Fibroblast of the aortic adventitia (primary cell): Measurements from ENCODE around the gene ADAM23. TPM values are rescaled to one million over a fixed set of nuclear protein-coding genes. Genes with fewer than 3 reads are reported as not detected.

Source experiments
- DNase-seq: peaks from one replicate; pipeline ENCODE4 v3.0.0-alpha.2; 2010; ENCODE audit warnings: low read depth
- H3K4me3 ChIP-seq: 2 replicates; pipeline ENCODE4 v1.5.1; 2011; ENCODE audit warnings: low read depth, mild to moderate bottlenecking, control low read depth, low read length, moderate library complexity
- total RNA-seq: library from RNA; depleted of rRNA; stranded (reverse); fragments of >200 nt; gene quantifications from 2 replicates; pipeline ENCODE4 v1.2.3, GENCODE V29; 2012; ENCODE audit warnings: low replicate concordance
- TF ChIP-seq, protein P1 (sequence below): IDR thresholded peaks from 2 replicates; pipeline ENCODE4 v1.5.1; 2011; ENCODE audit warnings: mild to moderate bottlenecking, low read length, control low read depth, inconsistent platforms; ENCODE audit not compliant: insufficient read depth

ADAM23 gene
- total RNA-seq, 1 donor, result 7.8 TPM

DNA sequence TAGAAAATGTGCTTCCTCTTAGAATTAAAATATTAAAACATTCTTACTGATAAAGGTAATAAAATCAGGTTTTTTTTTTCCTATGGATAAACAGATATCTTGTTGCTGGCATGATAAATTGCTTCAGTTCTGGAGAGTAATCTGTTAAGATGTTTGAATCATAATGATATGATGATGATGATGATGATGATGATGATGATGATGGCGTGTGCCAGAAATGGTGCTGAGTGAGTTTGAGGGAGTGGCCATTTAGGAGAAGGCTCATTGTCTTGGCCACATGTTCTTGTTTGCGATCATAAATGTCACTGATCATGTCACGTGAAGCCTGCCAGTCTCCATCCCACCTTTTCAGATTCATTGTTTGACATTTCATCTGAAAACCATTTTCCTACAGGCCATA is 35.0 kb downstream of the ADAM23 start:
- no peak overlapping the region for H3K4me3 ChIP-seq
- no peak for DNase-seq
- TF ChIP-seq, protein P1, sequence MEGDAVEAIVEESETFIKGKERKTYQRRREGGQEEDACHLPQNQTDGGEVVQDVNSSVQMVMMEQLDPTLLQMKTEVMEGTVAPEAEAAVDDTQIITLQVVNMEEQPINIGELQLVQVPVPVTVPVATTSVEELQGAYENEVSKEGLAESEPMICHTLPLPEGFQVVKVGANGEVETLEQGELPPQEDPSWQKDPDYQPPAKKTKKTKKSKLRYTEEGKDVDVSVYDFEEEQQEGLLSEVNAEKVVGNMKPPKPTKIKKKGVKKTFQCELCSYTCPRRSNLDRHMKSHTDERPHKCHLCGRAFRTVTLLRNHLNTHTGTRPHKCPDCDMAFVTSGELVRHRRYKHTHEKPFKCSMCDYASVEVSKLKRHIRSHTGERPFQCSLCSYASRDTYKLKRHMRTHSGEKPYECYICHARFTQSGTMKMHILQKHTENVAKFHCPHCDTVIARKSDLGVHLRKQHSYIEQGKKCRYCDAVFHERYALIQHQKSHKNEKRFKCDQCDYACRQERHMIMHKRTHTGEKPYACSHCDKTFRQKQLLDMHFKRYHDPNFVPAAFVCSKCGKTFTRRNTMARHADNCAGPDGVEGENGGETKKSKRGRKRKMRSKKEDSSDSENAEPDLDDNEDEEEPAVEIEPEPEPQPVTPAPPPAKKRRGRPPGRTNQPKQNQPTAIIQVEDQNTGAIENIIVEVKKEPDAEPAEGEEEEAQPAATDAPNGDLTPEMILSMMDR, result no peak

DNA sequence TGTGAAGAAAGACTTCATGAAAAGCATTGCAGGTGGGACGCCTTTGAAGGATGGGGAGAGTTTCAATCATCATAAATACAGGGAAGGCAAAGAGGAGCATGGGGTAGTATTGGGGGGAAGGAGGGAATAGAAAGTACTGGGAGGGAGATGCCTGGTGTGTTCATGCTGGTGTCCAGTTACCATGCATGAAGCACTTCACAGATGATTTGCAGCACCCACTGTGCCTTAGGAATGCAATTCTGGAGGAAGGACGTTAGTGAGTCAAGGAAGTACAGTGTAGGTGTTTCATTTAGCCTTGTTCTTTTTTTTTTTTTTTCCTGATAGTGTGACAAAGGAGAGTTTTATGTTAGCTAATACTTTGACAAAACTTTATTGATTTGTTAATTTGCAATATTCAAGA is 36.8 kb downstream of the ADAM23 start:
- DNase-seq, result peak; percentile 12
- H3K4me3 ChIP-seq, result no peak overlapping the region
- TF ChIP-seq, protein P1, result no peak

DNA sequence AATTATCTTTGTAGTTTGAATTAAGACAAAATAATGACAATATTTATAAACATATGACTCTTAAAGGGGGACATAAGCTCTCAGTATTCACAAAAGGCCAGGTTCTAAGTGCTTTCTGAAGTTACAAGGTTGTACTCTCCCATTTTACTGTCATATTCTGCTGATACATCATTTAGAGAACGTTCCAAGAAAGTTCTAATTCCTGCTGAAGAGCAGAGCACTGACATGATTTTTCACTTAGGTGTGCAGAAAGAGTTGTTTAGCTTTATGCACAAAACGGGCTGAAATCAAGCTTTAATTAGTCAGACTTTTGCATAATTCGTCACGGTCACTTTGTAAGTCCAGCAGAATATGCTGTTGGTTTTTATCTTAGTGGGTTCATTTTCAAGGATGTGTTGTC is 37.3 kb downstream of the ADAM23 start:
- TF ChIP-seq, protein P1, result no peak
- no peak for DNase-seq
- H3K4me3 ChIP-seq, result no peak overlapping the region

DNA sequence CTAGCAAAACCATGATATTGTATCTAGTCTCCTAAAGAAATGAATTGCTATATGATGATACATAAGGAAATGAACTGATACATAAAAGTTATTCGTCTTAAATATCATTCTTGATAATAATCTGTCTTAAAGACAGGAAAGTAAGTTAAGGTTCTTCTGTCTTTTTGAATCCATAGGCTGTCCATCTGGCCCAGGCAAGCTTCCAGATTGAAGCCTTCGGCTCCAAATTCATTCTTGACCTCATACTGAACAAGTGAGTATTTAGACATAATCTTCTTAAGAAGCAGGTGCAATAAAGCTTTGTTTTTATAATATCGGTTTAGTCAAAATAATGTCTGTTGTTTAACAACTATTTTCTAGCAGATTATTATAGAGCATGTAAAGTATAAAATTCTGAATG is 37.7 kb downstream of the ADAM23 start:
- no peak overlapping the region for H3K4me3 ChIP-seq
- TF ChIP-seq, protein P1, result no peak
- no peak for DNase-seq

DNA sequence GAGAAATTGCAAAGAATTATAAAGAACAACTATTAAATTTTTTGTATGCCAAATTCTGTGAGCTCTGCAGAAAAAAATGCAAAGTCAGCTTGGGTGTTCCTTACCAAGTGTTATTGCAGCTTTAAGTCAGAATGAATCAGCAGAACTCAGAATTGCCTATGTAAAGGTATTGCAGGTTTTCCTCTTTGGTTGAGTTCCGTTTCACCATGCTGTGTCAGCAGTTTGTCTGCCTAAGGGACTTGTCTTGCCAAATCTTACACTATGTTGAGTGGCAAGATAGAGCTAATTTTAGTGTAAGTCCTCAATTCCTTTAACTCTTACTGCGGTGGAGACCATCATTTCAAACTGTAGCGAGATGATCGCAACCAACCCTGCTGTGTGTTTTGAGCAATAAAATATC is 38.8 kb downstream of the ADAM23 start:
- TF ChIP-seq, protein P1, result no peak
- no peak overlapping the region for H3K4me3 ChIP-seq
- peak; percentile 16 for DNase-seq

DNA sequence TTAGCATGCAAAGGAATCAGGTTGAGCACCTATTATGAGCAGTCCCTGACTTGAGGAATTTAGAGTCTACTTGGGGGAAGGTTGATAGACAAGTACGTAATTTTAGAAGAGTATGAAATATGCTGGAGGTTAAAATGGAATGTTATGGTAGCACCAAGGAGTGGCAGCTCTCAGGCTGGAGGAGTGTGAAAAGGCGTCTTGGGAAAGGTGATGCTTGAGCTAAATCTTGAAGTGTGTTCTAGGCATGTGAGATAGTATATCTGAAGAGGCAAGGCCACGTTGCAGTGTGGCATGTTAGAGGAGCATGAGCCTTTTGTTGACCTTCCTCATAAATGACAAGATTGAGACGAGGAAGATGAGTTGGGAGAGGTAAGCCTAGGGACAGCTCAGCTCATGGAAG is 39.3 kb downstream of the ADAM23 start:
- TF ChIP-seq, protein P1, result no peak

DNA sequence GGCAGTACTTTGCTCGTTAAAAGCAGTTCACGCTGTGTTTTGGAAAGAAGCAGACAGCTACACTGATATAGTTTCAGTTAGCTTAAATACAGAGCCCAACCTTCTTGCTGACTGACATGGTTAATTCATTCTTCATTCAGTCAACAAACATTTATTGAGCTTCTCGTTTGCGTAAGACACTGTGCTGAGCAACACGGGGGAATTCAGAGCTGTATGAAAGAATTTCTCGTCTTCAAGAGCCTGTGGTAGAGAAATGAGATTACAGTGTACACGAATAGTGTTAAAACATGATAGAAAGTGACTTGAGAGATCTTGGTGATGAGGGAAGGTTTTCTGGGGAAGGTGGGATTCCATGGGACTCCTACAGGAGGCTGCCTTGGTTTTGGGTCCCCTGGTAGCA is 44.7 kb downstream of the ADAM23 start:
- no peak for DNase-seq
- H3K4me3 ChIP-seq, result no peak overlapping the region
- TF ChIP-seq, protein P1, result no peak

More for the DNA sequence above, 39.3 kb downstream of the ADAM23 start:
- H3K4me3 ChIP-seq, result no peak overlapping the region
- no peak for DNase-seq
